GM19035 (cell line): Measurements from ENCODE around the gene REX1BD.
A peak's percentile ranks its signal among the peaks of the same experiment; 100 is the strongest.

Source experiments
- ATAC-seq: cut with Tn5 transposase; IDR thresholded peaks from one replicate; pipeline ENCODE4 v1.9.1; 2021; ENCODE audit not compliant: unreplicated experiment

The REX1BD gene

DNA sequence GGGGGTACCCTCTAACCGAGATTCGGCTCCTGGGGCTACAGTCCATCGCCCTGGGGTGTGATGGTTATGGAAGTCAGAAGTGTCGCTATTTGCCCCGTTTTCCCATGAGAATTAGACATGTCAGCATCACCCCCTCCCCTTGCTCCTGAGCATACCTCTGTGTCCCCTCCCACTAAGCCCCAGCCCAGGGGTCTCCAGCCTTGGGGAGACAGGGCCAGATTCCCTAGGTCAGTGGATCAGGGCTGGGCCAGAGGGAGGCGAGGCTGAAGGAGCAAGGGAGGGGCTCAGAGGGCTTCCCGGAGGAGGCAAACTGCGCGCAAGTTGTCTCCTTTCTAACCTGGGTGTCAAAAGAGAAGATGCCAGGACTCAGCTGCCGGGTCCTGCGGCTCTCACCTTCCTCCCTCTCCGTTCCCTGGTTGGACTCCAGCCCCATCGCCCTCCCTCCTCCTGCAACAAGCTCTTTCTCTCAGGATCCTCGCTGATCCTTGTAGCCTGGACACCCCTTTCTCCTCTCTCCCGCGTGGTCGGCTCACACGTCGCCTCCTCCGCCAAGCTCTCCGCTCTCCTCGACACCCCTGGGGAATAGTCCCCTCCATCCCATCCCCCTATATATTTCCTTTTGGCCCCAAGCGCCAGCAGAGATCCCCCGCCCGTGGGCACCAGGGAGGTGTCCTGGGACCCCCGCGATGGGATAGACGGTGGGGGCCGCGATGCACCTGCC lies 23.6 kb downstream of the REX1BD start:
- ATAC-seq, result no peak

DNA sequence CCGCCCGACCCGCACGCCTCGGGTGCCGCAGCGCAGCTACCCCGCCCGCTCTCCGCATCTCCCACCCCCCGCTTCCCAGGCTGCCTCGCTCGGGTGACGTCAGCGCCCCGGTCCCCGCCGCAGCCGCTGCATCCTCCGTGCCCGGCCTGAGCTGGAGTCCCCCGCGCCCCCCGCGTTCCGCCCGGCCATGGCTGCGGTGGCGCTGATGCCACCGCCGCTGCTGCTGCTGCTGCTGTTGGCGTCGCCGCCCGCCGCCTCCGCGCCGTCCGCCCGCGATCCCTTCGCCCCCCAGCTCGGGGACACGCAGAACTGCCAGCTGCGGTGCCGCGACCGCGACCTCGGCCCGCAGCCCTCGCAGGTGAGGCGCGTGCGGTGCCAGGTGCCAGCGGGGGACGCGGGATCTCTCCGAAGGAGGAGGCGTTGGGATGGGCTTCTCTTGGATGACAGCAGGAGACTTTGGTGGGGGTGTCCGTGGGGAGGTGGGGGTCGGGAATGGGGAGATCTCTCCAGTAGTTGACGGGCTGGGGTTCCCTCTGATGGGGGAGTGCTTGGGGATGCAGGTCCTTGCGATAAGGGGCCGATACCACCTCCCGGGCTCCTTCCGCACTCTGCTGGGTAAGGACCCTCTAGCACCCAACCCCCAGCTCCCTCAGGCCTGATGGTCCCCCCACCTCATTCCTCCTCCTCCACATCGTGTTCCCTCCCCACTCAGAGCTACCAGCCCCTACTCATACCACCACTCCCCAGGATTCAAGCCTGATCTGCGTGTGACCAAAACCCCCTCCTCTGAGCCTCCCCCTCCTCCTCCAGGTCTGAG lies 24.4 kb downstream of the REX1BD start, which contains the start of gene TMEM59L:
Gene TMEM59L, plus strand, starts transcription at position 99 of the 817 bp plus-strand sequence. Its CDS starts 89 bp downstream, at position 188.
- no peak for ATAC-seq

DNA sequence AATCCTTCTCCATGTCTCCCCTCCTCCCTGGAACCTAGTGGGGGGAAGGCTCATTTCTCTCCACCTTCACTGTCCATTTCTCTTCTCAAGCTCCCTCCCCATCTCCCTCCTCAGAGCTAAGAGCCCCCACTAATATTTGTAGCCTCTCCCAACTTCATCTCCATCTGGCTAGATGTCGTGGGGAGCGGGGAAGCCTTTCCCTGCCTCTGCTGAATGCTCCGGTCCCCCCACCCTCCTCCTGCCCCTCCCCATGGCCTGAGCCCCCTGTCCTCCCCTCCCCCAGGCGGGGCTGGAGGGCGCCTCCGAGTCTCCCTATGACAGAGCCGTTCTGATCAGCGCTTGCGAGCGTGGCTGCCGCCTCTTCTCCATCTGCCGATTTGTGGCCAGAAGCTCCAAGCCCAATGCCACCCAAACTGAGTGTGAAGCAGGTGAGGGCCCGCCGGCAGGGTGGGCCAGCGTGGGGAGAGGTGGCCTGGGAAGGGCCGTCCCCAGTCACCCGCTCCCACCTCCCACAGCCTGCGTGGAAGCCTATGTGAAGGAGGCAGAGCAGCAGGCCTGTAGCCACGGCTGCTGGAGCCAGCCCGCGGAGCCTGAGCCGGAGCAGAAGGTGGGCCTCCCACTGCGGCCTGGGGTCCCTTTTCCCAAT lies 25.1 kb downstream of the REX1BD start:
- no peak for ATAC-seq

GRCh38 chr19:18616023-18616422 lies 27.4 kb downstream of the REX1BD start:
- ATAC-seq, result no peak

DNA sequence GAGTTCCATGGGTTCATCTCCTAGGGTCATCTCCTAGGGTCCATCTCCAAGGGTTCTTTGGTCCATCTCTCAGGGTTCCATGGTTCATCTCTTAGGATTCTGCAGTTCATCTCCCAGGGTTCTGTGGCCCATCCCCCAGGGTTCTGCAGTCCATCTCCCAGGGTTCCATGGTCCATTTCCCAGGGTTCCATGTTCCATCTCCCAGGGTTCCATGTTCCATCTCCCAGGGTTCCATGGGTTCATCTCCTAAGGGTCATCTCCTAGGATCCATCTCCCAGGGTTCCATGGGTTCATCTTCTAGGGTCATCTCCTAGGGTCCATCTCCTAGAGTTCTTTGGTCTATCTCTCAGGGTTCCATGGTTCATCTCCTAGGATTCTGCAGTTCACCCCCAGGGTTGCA lies 29.0 kb downstream of the REX1BD start:
- ATAC-seq, result no peak

GRCh38 chr19:18618236-18618635 lies 29.6 kb downstream of the REX1BD start:
- no peak for ATAC-seq

DNA sequence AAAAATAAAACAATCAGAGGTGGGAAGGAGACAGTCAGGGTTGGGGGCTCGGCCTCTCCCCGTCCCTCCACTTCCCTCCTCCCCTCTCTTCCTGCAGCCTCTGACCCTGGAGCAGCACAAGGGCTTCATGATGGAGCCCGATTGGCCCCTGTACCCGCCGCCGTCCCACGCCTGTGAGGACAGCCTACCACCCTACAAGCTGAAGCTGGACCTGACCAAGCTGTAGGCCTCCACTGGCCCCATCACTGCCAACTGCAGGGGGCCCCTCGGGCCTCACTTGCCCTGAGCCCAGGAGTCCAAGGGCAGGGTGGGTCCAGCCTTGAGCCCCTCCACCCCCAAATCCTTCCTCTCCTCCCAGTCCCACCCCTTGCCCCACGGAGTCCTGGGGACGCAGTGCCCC lies 31.7 kb downstream of the REX1BD start:
- ATAC-seq, result no peak

GRCh38 chr19:18620902-18621301 lies 32.3 kb downstream of the REX1BD start:
- ATAC-seq, result no peak

DNA sequence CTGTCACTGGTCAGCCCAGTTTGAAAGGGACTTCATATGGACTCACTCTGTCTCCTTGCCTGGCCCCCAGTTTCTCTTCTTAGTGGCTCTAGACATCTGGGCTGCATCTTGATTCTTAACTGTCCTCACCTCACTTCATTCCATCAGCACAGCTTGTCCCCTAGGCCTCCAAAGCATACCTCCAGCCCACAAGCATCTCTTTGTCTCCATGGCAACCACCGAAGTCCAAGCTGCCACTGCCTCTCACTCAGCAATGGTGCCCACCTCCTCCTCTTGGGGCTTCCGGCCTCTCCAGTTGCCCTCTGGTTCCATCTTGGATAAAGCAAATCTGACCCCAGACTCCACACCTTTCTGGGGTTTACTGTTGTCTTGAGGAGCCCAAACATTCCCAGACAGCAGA lies 38.3 kb downstream of the REX1BD start:
- no peak for ATAC-seq

- no peak for ATAC-seq
These were observed 40.8 kb downstream of the REX1BD start for GRCh38 chr19:18629166-18630088.

DNA sequence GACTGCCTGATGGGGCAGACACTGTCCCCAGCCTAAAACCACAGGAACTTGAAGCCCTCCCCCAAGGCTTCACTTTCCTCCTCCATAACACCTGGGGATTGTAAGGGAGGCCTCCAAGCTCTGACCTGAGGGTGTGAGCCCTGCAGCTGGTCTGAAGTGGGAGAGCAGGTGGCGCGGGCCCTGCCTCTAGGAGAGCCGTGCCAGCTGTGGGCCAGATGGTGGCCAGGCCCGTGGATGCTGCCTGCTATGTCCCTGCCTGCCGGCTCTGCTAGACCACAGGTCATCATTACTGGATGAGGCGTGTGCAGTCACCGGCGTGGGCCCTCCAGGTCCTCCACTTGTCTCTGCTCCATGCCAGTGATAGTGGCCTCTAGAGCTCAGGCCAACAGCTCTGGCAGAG lies 44.7 kb downstream of the REX1BD start:
- no peak for ATAC-seq

GRCh38 chr19:18634612-18635297 lies 46.2 kb downstream of the REX1BD start:
- no peak for ATAC-seq

DNA sequence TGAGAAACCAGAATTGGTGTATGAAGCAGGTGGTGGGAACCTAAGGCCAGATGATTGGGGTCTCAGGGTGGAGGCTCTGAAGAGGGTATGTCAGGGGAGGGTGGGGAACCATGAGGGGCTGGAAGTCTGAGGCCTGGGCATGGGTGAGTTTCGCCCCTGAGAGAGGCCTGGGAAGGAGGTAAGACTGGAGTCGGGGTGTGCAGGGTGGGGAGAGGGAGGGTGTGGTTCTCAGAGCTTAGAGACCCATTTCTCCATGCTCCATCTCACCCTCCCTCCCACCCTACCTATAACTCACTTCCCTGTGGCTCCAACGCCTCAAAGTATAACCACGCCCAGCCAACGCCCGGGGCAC lies 47.2 kb downstream of the REX1BD start:
- ATAC-seq, result no peak

GRCh38 chr19:18636183-18636968 lies 47.8 kb downstream of the REX1BD start:
- peak; percentile 83 for ATAC-seq

DNA sequence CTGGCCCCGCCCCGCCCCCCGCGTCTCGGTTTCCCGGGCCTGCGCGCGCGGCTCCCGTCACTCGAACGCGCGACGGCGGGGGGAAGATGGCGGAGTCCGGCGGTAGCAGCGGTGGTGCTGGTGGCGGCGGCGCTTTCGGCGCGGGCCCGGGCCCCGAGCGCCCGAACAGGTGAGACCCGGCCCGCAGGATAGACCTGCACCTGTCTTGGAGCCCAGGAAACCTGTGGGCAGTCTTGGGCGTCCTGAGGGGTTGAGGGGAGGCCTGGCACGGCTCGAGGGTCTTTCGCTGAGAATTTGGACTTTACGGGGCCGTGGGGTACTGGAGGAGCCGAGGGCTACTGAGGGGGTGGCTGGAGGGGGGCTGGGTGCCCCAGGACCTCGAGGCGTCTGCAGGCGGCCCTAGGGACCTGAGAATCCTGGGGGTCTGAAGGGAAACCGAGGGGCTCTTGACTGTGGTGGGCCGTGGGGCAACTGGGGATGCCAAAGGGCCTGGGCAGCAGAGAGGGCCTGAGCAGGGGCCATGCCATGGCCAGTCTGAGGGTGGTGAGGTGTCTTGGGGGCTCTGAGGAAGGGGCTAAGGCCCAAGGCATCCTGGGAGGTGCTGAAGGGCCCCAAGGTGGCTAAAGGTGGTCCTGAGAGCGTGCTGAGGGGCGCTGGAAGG lies 48.5 kb downstream of the REX1BD start, which contains the start of gene KLHL26:
Gene KLHL26, plus strand, starts transcription at position 60 of the 661 bp plus-strand sequence. Its CDS starts 27 bp downstream, at position 87.
- no peak for ATAC-seq

- no peak for ATAC-seq
These were observed 49.4 kb downstream of the REX1BD start for GRCh38 chr19:18637673-18638630.

DNA sequence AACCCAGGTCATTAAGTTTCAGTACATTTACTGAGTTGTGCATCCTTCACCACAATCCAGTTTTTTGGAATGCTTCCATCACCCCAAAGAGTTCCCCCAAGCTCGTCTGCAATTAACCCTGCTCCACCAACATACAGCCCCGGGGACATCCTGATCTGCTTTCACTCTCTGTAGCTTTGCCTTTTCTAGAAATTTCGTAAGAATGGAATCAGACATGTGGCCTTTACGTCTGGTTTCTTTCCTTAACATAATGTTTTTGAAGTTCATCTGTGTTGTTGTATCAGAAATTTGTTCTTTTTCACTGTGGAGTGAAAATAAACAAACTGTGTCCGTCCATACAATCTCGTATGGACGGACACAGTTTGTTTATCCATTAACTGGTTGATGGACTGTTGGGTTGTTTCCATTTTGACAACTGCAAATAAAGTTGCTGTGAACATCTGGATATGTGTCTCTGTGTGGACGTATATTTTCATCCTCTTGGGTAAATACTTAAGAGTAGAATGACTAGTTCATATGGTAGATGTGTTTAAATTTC lies 51.2 kb downstream of the REX1BD start:
- no peak for ATAC-seq
